NB4 (cell line): ENCODE data around the gene PLXNC1.

Source experiments
- CTCF ChIP-seq: IDR thresholded peaks from one replicate; pipeline ENCODE4 v1.5.1; 2012; ENCODE audit warnings: low read depth, low read length
- MAX ChIP-seq: IDR thresholded peaks from 2 replicates; pipeline ENCODE4 v1.6.1; 2011; ENCODE audit warnings: low read depth, low read length
- MYC ChIP-seq: IDR thresholded peaks from 2 replicates; pipeline ENCODE4 v1.6.1; 2011; ENCODE audit warnings: low read depth, low read length
- POLR2A ChIP-seq: IDR thresholded peaks from 2 replicates; pipeline ENCODE4 v1.6.1; 2011; ENCODE audit warnings: mild to moderate bottlenecking; ENCODE audit not compliant: insufficient read length; ENCODE audit errors: extremely low read depth

- TF ChIP-seq MYC (no peak), CTCF (no peak), POLR2A (no peak), MAX (no peak)
Measured at GRCh38 chr12:94211021-94211420, 62.6 kb downstream of the PLXNC1 start.
